RWPE2 (cell line): Measurements from ENCODE around the gene RAI14.

Experiments used
- ATAC-seq: fragments of 200-7000 bp; cut with Tn5 transposase; 3 replicates; pipeline ENCODE4 v1.9.1; 2021; ENCODE audit warnings: low read depth
- DNase-seq: peaks from one replicate; pipeline ENCODE4 v3.0.0-alpha.2; 2020; ENCODE audit warnings: low spot score
- H3K27ac ChIP-seq: fragments of 450-650 bp; 2 replicates; pipeline ENCODE4 v1.5.1; 2017; ENCODE audit warnings: mild to moderate bottlenecking; ENCODE audit not compliant: poor library complexity, severe bottlenecking
- H3K27me3 ChIP-seq: fragments of 250-450 bp; sonication (Bioruptor Pico); 2 replicates; pipeline ENCODE4 v1.5.1; 2021; ENCODE audit warnings: mild to moderate bottlenecking, moderate library complexity; ENCODE audit not compliant: insufficient read depth, poor library complexity, severe bottlenecking
- H3K36me3 ChIP-seq: fragments of 250-450 bp; sonication (Bioruptor Pico); 2 replicates; pipeline ENCODE4 v1.5.1; 2020; ENCODE audit warnings: low read depth, mild to moderate bottlenecking, moderate library complexity
- H3K4me1 ChIP-seq: fragments of 250-450 bp; sonication (Bioruptor Pico); 2 replicates; pipeline ENCODE4 v1.5.1; 2021; ENCODE audit warnings: mild to moderate bottlenecking, moderate library complexity; ENCODE audit not compliant: insufficient read depth, poor library complexity, severe bottlenecking
- H3K4me3 ChIP-seq: fragments of 250-450 bp; sonication (Bioruptor Pico); 2 replicates; pipeline ENCODE4 v1.5.1; 2021; ENCODE audit warnings: mild to moderate bottlenecking, moderate library complexity; ENCODE audit not compliant: severe bottlenecking
- H3K9me3 ChIP-seq: fragments of 250-450 bp; sonication (Bioruptor Pico); 2 replicates; pipeline ENCODE4 v1.5.1; 2021; ENCODE audit warnings: mild to moderate bottlenecking, moderate library complexity; ENCODE audit not compliant: severe bottlenecking
- TF ChIP-seq, protein P1 (sequence below): fragments of 450-650 bp; IDR thresholded peaks from one replicate; pipeline ENCODE4 v1.5.1; 2017; ENCODE audit warnings: mild to moderate bottlenecking, moderate library complexity; ENCODE audit not compliant: poor library complexity, severe bottlenecking

Gene RAI14

GRCh38 chr5:34731435-34732232 is 75.5 kb downstream of the RAI14 start:
- H3K27ac ChIP-seq, result no peak overlapping the region
- H3K27me3 ChIP-seq, result no peaks in the 10 kb centered on the region
- DNase-seq (no peak), ATAC-seq (no peak)
- H3K4me1 ChIP-seq, result peaks cover 11% of the 10 kb centered on the region
- H3K9me3 ChIP-seq, result no peaks in the 10 kb centered on the region
- TF ChIP-seq, protein P1, sequence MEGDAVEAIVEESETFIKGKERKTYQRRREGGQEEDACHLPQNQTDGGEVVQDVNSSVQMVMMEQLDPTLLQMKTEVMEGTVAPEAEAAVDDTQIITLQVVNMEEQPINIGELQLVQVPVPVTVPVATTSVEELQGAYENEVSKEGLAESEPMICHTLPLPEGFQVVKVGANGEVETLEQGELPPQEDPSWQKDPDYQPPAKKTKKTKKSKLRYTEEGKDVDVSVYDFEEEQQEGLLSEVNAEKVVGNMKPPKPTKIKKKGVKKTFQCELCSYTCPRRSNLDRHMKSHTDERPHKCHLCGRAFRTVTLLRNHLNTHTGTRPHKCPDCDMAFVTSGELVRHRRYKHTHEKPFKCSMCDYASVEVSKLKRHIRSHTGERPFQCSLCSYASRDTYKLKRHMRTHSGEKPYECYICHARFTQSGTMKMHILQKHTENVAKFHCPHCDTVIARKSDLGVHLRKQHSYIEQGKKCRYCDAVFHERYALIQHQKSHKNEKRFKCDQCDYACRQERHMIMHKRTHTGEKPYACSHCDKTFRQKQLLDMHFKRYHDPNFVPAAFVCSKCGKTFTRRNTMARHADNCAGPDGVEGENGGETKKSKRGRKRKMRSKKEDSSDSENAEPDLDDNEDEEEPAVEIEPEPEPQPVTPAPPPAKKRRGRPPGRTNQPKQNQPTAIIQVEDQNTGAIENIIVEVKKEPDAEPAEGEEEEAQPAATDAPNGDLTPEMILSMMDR, result no peak
- peaks cover 15% of the 10 kb centered on the region for H3K36me3 ChIP-seq
- H3K4me3 ChIP-seq, result no peak overlapping the region

DNA sequence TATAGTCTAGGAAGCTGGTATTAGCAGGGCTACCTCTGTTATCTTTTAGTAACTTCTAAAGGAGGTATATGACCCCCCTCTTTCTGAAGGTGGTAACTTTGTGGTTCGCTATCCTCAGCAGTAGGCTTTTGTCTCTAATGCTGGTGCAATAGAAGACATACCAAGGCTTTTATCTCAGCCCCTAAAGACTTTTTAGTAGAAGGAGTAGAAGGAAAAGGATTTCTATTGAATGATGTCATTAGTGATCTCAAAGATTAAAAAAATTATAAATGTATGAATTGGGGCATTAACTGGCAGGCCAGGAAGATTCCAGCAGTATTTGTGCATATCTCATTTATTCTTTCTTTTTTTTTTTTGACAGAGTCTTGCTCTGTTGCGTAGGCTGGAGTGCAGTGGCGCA is 78.2 kb downstream of the RAI14 start:
- peaks cover 15% of the 10 kb centered on the region for H3K36me3 ChIP-seq
- no peaks in the 10 kb centered on the region for H3K27me3 ChIP-seq
- DNase-seq (no peak), ATAC-seq (no peak)
- peaks cover 11% of the 10 kb centered on the region for H3K4me1 ChIP-seq
- H3K27ac ChIP-seq, result no peak overlapping the region
- H3K9me3 ChIP-seq, result no peaks in the 10 kb centered on the region
- TF ChIP-seq, protein P1, result no peak
- no peak overlapping the region for H3K4me3 ChIP-seq

- ATAC-seq (0 out of 3 replicates have a peak, but pooled peaks have one; percentile 13), DNase-seq (no peak)
- Histone ChIP-seq H3K4me1 (peaks cover 11% of the 10 kb centered on the region), H3K36me3 (peaks cover 15% of the 10 kb centered on the region), H3K4me3 (no peak overlapping the region), H3K9me3 (no peaks in the 10 kb centered on the region), H3K27ac (no peak overlapping the region), H3K27me3 (no peaks in the 10 kb centered on the region)
- TF ChIP-seq, protein P1, result no peak
Measured at GRCh38 chr5:34735491-34736426, 79.6 kb downstream of the RAI14 start.

DNA sequence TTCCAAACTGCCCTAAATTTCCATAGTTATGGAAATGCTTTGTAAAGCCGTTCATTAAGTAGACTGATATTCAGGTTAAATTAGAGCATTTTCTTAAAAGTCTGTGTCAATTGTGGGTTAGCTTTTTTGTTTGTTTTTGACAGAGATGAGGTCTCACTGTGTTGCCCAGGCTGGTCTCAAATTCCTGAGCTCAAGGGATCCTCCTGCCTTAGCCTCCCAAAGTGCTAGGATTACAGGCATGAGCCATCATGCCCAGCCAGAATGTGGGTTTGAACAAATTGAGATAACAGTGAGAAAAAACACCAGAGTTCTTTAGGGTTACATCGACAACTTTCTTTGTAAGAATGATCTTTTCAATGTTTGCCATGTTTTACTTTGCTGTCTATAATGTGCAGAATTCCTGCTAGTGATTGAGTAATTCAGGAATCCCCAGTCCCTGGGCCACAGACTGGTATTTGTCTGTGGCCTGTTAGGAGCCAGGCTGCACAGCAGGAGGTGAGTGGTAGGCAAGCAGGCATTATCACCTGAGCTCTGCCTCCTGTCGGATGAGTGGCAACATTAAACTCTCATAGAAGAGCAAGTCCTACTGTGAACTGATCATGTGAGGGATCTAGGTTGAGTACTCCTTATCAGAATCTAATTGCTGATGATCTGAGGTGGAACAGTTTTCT is 80.5 kb downstream of the RAI14 start:
- TF ChIP-seq, protein P1, result no peak
- DNase-seq, result no peak
- H3K4me1 ChIP-seq, result peaks cover 11% of the 10 kb centered on the region

More for the DNA sequence above, 80.5 kb downstream of the RAI14 start:
- Histone ChIP-seq H3K27me3 (no peaks in the 10 kb centered on the region), H3K27ac (no peak overlapping the region), H3K36me3 (peaks cover 15% of the 10 kb centered on the region), H3K4me3 (no peak overlapping the region), H3K9me3 (no peaks in the 10 kb centered on the region)
- ATAC-seq, result peak; percentile 63; the same call in 2 of the 3 replicates
